Mesenteric fat pad (tissue), 1 donor: ENCODE results near the gene LAMP1. TPM values are rescaled to one million over a fixed set of nuclear protein-coding genes. Genes with fewer than 3 reads are reported as not detected.

Source experiments
- DNase-seq: peaks from one replicate; pipeline ENCODE4 v3.0.0-alpha.2; 2020; ENCODE audit warnings: low spot score
- total RNA-seq: library from RNA; stranded (reverse); fragmentation: NEBNext Ultra II Directional; extraction: Animal tissue kit (Norgen Biotek cat#: 25700); gene quantifications from one replicate; pipeline ENCODE4 v1.2.1, GENCODE V29; 2021
- donor health status: DM: yes; HTN: yes; CAD: no.

LAMP1 gene
- total RNA-seq, 1 donor from 2014 or later, result 240 TPM

GRCh38 chr13:113354831-113355610 is 58.0 kb downstream of the LAMP1 start:
- DNase-seq, result peak; percentile 82

DNA sequence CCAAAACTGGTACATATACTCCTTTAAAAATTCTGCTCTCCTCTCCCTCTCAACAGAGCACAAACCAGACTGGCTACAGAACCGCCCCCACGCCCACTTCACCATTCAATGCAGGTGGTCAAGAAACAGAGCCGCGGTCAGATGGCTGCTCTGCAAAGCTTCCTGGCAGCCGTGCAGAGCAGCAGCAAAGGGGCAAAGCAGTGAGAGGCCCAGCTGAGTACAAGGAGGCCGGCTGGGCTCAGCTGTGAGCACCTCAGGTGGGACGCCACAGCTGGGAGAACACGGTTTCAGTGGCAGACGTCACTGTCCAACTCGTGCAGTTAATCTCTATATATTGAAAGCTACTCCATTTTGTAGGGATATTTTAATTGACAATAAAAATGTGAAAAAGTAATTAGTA is 58.6 kb downstream of the LAMP1 start:
- no peak for DNase-seq

DNA sequence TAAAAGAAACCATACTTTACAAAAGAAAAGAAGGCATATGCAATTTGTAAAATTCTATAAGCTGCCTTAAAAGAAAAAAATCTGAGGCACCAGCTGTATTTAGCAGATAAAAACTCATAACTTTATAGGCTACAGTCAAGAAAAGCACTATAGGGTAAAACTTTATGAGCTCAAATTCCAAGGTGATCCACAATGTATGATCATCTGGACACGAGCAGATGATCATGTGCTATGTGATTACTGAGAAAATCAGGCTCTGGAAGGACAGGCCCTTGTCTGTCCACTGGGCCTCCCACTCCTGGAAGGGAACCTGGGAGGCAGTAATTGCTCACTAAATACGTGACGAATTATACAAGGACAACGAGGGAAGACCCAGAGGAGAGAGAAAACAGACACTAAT is 59.6 kb downstream of the LAMP1 start:
- no peak for DNase-seq

GRCh38 chr13:113357529-113357928 is 60.5 kb downstream of the LAMP1 start:
- DNase-seq, result peak; percentile 28

- DNase-seq, result peak; percentile 8
Observed at GRCh38 chr13:113358653-113359190, 61.7 kb downstream of the LAMP1 start.

- DNase-seq, result peak; percentile 51
Observed at GRCh38 chr13:113359571-113359970, 62.5 kb downstream of the LAMP1 start.

DNA sequence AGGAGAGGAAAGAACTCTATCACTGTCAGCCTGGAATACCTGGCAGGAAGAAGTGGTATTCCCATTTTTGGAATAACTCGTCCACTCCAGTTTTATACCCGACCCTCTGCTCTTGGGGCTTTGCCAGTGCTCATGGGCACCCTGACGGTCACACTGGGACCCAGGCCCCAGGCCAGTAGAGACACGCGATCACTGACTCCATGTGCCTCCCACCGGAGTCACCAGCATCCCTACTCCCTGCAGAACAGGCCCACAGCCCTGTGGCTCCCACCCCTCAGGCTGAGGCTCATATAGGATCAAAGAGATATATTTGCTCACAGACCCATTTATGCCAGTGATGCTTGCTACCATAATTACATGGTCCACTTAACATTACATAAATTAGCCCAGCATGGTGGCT is 63.4 kb downstream of the LAMP1 start:
- peak; percentile 49 for DNase-seq

DNA sequence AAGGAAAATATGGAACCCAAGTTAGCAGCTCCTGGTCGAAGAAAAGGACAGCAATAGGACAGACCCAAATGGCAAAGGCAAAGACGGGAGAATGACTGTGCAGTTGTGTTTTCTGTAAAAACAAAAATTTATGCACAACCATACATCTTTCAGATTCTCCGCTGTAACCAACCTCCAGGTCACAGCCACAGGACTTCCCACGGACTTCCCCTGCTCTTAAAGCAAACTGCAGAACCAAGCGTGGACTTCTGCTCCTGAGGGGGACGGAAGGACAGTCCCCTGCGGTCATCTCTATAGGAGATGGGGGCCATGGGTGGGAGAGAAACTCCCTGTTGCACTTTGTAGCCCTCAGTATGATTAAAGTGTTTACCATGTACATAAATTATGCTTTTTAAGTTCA is 64.4 kb downstream of the LAMP1 start:
- DNase-seq, result peak; percentile 8

DNA sequence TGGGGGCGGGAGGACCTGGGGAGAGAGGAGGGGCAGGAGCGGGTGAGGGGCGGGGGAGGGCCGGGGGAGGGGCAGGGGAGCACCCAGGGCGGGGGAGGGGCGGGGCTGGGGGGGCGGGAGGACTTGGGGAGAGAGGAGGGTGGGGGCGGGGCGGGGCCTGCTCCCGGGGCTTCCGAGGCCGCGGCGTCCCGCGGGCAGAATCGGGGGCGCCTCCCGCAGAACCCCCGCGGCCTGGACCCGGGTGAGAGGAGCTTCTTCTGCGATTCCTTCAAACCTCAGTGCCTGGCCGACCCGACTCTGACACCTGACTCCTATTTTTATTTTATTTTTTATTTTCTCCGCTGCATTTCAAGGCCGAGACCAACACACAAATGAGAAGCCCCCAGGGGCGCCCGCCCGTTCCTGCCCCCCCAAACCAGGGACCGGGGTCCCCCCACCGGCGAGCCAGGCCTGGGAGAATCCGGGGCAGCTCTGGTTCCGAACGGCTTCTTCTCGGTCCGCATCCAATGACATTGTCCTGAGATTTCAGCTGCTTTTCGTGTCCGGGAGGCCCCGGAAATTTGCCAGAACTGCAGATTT is 67.4 kb downstream of the LAMP1 start:
- peak; percentile 87 for DNase-seq

- peak; percentile 84 for DNase-seq
Observed at GRCh38 chr13:113364901-113365582, 68.0 kb downstream of the LAMP1 start.

- DNase-seq, result no peak
Observed at GRCh38 chr13:113365583-113365970, 68.5 kb downstream of the LAMP1 start.

- no peak for DNase-seq
Observed at GRCh38 chr13:113365971-113366588, 69.0 kb downstream of the LAMP1 start.

- DNase-seq, result peak; percentile 53
Observed at GRCh38 chr13:113367020-113367560, 70.1 kb downstream of the LAMP1 start.

DNA sequence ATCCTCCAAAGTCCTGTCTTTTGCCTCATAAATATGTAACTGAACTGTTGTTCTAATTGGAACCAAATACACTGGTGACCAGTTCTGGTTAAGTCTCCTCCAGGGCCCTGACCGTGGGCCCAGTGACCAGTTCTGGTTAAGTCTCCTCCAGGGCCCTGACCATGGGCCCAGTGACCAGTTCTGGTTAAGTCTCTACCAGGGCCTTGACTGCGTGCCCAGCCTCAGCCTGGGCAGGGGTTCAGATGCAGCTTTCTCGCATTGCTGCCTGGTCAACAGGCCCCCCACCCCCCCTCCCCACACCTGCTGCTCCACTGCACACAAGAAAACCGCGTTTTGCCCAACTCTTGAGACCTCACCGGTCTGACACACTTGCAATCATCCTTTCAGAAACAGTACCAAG is 70.7 kb downstream of the LAMP1 start:
- DNase-seq, result peak; percentile 74

DNA sequence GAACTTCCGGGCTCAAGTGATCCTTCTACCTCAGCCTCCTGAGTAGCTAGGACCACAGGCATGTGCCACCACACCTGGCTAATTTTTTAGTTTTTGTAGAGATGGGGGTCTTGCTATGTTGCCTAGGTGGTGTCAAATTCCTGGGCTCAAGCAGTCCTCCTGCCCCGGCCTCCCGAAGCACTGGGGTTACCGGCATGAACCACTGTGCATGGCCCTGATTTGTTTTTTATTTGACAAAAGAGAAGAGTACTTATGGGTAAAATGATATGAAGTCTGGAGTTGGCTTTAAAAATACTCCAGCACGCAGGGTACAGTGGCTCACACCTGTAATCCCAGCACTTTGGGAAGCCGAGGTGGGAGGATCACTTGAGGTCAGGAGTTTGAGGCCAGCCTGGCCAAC is 71.3 kb downstream of the LAMP1 start:
- peak; percentile 81 for DNase-seq

GRCh38 chr13:113369189-113369588 is 72.2 kb downstream of the LAMP1 start:
- peak; percentile 87 for DNase-seq

- peak; percentile 71 for DNase-seq
Observed at GRCh38 chr13:113369881-113370280, 72.8 kb downstream of the LAMP1 start.

GRCh38 chr13:113371061-113371460 is 74.0 kb downstream of the LAMP1 start:
- DNase-seq, result peak; percentile 79

DNA sequence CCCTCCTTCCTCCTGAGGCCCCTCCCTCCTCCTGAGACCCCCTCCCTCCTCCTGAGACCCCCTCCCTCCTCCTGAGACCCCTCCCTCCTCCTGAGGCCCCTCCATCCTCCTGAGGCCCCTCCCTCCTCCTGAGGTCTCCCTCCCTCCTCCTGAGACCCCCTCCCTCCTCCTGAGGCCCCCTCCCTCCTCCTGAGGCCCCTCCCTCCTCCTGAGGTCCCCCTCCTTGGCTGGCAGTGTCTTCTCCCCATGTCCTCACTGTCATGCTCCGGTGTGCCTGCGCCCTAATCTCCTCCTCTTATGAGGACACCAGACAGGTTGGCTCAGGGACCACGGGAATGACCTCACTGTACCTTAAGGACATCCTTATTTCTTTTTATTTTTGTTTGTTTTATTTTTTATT is 74.7 kb downstream of the LAMP1 start:
- peak; percentile 11 for DNase-seq
